ENCODE results near the gene OTX1. TPM values are rescaled to one million over a fixed set of nuclear protein-coding genes. Genes with fewer than 3 reads are reported as not detected.

The OTX1 gene
- total and polyA plus RNA-seq, 10 of the 15 experiments (the other 5 are each of a cell fraction or from before 2014, with no cell fraction given), result 0.04 to 0.67 (median 0.23) TPM; not detected in 2

DNA sequence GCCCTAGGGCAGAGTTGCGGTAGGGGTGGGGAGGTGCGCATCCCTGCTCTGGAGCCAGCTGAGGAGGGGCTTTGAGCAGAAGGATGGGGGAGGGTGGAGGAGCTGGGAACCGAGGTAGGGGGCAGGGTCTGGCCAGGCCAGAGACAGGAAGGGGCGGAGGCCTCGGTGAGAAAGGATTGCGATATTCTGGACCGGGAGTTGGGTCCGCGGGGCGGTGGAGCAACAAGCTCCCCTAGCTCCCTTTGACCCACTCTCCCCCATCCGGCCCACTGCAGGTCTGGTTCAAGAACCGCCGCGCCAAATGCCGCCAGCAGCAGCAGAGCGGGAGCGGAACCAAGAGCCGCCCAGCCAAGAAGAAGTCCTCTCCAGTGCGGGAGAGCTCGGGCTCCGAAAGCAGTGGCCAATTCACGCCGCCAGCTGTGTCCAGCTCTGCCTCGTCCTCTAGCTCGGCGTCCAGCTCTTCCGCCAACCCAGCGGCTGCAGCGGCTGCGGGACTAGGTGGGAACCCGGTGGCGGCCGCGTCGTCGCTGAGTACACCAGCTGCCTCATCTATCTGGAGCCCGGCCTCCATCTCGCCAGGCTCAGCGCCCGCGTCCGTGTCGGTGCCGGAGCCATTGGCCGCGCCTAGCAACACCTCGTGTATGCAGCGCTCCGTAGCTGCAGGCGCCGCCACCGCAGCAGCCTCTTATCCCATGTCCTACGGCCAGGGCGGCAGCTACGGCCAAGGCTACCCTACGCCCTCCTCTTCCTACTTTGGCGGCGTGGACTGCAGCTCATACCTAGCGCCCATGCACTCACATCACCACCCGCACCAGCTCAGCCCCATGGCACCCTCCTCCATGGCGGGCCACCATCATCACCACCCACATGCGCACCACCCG is 4.8 kb downstream of the OTX1 start (continued):
- TF ChIP-seq BCL11A (IDR thresholded peaks at IDR 0.05; ENCODE audit: low read depth, low read length), result no peak
- TF ChIP-seq, protein P1, sequence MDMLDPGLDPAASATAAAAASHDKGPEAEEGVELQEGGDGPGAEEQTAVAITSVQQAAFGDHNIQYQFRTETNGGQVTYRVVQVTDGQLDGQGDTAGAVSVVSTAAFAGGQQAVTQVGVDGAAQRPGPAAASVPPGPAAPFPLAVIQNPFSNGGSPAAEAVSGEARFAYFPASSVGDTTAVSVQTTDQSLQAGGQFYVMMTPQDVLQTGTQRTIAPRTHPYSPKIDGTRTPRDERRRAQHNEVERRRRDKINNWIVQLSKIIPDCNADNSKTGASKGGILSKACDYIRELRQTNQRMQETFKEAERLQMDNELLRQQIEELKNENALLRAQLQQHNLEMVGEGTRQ (IDR thresholded peaks at IDR 0.05; ENCODE audit: borderline replicate concordance, low read depth, low read length), result no peak
- no peak for TF ChIP-seq FOS (IDR thresholded peaks at IDR 0.05; ENCODE audit: borderline replicate concordance, extremely low read depth, insufficient read length)
- no peak for TF ChIP-seq HCFC1 (IDR thresholded peaks at IDR 0.05; ENCODE audit: low read length)
- TF ChIP-seq TAF1 (IDR thresholded peaks at IDR 0.05; ENCODE audit: borderline replicate concordance, low read depth, low read length), result no peak
- TF ChIP-seq, protein P2, sequence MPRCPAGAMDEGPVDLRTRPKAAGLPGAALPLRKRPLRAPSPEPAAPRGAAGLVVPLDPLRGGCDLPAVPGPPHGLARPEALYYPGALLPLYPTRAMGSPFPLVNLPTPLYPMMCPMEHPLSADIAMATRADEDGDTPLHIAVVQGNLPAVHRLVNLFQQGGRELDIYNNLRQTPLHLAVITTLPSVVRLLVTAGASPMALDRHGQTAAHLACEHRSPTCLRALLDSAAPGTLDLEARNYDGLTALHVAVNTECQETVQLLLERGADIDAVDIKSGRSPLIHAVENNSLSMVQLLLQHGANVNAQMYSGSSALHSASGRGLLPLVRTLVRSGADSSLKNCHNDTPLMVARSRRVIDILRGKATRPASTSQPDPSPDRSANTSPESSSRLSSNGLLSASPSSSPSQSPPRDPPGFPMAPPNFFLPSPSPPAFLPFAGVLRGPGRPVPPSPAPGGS (IDR thresholded peaks at IDR 0.05; ENCODE audit: borderline replicate concordance, insufficient read depth, low read depth, low read length, poor library complexity, severe bottlenecking), result no peak
- no peak for TF ChIP-seq CBFB (IDR thresholded peaks at IDR 0.05; ENCODE audit: low read depth)
- no peak for TF ChIP-seq POLR2AphosphoS5 (IDR thresholded peaks at IDR 0.05; ENCODE audit: low read length)
- TF ChIP-seq RBBP5 (conservative IDR thresholded peaks at IDR 0.05), result no peak
